ENCODE data around the gene ADAP2. TPM values are rescaled to one million over a fixed set of nuclear protein-coding genes. Genes with fewer than 3 reads are reported as not detected.

The ADAP2 gene
- total RNA-seq, 1 experiment from 2014 or later, result 1.2 TPM

DNA sequence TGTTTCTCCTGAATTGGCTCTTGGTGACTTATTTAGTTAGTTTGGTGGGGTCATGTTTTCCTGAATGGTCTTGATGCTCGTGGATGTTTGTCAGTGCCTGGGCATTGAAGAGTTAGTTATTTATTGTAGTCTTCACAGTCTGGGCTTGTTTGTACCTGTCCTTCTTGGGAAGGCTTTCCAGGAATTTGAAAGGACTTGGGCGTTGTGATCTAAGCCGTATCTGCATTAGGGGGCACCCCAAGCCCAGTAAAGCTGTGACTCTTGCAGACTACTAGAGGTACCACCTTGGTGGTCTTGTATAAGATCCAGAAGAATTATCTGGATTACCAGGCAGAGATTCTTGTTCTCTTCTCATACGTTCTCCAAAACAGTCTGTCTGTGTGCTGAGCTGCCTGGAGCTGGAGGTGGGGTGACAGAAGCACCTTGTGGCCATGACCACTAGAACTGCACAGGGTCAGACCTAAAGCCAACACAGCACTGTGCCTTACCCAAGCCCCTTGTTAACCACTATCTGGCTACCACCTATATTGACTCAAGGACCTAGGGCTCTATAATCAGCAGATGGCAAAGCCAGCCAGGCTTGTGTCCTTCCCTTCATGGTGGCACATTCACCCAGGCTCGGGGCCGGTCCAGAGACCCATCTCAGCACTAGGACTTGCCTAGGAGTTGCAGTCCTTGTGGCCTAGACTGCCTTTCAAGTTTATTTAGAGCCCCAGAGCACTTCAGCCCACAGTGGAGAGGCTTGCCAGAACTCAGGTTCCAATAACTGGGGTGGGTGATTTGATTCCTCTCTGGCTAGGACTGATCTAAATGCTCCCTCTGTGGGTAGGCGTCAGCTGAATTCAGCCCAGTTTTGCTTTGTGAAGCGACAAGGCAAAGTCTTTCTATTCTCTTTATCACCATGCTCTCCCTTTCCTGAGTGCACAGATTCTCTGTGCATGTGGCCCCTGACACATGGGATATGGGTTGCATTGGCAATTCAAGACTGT lies 60.1 kb downstream of the ADAP2 start:
- peaks cover 2% of the 10 kb centered on the region; the same call in 1 of the 2 replicates for H3K4me1 Mint-ChIP-seq
- H3K27ac Mint-ChIP-seq, result peak overlapping the region; percentile 19; the same call in 1 of the 2 replicates
- H3K4me3 Mint-ChIP-seq, result no peak overlapping the region
- ATAC-seq (no peak), DNase-seq (ENCODE audit: low spot score) (no peak)
- ChIA-PET CTCF (interaction anchor here (1.0 kb wide), 1 partner anchor 87 kb away, joined by 3 read pairs; no protein-coding TSS in a partner anchor), POLR2A (no interaction called here)
- TF ChIP-seq, protein P1, sequence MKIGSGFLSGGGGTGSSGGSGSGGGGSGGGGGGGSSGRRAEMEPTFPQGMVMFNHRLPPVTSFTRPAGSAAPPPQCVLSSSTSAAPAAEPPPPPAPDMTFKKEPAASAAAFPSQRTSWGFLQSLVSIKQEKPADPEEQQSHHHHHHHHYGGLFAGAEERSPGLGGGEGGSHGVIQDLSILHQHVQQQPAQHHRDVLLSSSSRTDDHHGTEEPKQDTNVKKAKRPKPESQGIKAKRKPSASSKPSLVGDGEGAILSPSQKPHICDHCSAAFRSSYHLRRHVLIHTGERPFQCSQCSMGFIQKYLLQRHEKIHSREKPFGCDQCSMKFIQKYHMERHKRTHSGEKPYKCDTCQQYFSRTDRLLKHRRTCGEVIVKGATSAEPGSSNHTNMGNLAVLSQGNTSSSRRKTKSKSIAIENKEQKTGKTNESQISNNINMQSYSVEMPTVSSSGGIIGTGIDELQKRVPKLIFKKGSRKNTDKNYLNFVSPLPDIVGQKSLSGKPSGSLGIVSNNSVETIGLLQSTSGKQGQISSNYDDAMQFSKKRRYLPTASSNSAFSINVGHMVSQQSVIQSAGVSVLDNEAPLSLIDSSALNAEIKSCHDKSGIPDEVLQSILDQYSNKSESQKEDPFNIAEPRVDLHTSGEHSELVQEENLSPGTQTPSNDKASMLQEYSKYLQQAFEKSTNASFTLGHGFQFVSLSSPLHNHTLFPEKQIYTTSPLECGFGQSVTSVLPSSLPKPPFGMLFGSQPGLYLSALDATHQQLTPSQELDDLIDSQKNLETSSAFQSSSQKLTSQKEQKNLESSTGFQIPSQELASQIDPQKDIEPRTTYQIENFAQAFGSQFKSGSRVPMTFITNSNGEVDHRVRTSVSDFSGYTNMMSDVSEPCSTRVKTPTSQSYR (CRISPR knock-in tag; IDR thresholded peaks at IDR 0.05), result no peak
- TF ChIP-seq, protein P2, sequence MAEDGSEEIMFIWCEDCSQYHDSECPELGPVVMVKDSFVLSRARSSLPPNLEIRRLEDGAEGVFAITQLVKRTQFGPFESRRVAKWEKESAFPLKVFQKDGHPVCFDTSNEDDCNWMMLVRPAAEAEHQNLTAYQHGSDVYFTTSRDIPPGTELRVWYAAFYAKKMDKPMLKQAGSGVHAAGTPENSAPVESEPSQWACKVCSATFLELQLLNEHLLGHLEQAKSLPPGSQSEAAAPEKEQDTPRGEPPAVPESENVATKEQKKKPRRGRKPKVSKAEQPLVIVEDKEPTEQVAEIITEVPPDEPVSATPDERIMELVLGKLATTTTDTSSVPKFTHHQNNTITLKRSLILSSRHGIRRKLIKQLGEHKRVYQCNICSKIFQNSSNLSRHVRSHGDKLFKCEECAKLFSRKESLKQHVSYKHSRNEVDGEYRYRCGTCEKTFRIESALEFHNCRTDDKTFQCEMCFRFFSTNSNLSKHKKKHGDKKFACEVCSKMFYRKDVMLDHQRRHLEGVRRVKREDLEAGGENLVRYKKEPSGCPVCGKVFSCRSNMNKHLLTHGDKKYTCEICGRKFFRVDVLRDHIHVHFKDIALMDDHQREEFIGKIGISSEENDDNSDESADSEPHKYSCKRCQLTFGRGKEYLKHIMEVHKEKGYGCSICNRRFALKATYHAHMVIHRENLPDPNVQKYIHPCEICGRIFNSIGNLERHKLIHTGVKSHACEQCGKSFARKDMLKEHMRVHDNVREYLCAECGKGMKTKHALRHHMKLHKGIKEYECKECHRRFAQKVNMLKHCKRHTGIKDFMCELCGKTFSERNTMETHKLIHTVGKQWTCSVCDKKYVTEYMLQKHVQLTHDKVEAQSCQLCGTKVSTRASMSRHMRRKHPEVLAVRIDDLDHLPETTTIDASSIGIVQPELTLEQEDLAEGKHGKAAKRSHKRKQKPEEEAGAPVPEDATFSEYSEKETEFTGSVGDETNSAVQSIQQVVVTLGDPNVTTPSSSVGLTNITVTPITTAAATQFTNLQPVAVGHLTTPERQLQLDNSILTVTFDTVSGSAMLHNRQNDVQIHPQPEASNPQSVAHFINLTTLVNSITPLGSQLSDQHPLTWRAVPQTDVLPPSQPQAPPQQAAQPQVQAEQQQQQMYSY (CRISPR knock-in tag; IDR thresholded peaks at IDR 0.05), result no peak
- TF ChIP-seq MYBL2 (CRISPR knock-in tag; IDR thresholded peaks at IDR 0.05) (no peak), TEAD1 (CRISPR knock-in tag; IDR thresholded peaks at IDR 0.05) (no peak), KAT7 (CRISPR knock-in tag; IDR thresholded peaks at IDR 0.05; ENCODE audit: borderline replicate concordance) (no peak), SOX15 (CRISPR knock-in tag; IDR thresholded peaks at IDR 0.05) (no peak), FOXJ3 (CRISPR knock-in tag; IDR thresholded peaks at IDR 0.05; ENCODE audit: borderline replicate concordance) (no peak), SMAD3 (CRISPR knock-in tag; IDR thresholded peaks at IDR 0.05; ENCODE audit: borderline replicate concordance) (no peak), SMAD4 (CRISPR knock-in tag; IDR thresholded peaks at IDR 0.05) (no peak), ZNF121 (CRISPR knock-in tag; IDR thresholded peaks at IDR 0.05) (no peak), FOXP1 (CRISPR knock-in tag; IDR thresholded peaks at IDR 0.05; ENCODE audit: borderline replicate concordance) (no peak), JUN (CRISPR knock-in tag; IDR thresholded peaks at IDR 0.05) (no peak), RELA (CRISPR knock-in tag; IDR thresholded peaks at IDR 0.05; ENCODE audit: borderline replicate concordance) (no peak), RORB (CRISPR knock-in tag; IDR thresholded peaks at IDR 0.05) (no peak)
- TF ChIP-seq, protein P3, sequence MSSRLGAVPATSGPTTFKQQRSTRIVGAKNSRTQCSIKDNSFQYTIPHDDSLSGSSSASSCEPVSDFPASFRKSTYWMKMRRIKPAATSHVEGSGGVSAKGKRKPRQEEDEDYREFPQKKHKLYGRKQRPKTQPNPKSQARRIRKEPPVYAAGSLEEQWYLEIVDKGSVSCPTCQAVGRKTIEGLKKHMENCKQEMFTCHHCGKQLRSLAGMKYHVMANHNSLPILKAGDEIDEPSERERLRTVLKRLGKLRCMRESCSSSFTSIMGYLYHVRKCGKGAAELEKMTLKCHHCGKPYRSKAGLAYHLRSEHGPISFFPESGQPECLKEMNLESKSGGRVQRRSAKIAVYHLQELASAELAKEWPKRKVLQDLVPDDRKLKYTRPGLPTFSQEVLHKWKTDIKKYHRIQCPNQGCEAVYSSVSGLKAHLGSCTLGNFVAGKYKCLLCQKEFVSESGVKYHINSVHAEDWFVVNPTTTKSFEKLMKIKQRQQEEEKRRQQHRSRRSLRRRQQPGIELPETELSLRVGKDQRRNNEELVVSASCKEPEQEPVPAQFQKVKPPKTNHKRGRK (CRISPR knock-in tag; IDR thresholded peaks at IDR 0.05; ENCODE audit: borderline replicate concordance), result no peak
- TF ChIP-seq, protein P4, sequence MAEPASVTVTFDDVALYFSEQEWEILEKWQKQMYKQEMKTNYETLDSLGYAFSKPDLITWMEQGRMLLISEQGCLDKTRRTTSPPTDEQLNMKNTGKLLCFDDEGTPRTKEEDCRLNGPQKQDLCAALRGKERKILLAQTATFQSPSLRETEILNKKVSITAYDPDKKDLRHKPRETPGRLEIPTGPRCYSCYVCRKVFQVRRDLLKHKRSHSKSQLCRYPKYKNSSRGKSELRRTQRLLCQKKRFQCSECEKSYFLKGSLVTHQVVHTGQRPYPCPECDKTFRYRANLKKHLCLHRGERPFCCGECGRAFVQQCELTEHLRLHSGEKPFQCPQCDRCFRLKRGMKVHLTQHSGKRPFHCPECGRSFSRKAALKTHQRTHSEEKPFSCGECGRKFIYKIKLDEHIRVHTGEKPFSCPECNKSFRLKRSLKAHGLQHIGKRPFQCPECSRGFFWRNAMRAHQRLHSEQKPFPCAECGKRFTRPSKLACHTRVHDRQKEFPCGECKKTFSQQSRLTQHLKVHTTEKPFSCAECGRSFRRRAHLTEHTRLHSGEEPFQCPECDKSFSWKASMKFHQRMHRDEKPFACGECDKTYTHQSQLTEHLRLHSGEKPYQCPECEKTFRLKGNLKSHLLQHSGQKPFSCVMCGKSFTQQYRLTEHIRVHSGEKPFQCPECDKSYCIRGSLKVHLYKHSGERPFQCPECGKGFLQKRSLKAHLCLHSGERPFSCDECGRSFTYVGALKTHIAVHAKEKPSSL (CRISPR knock-in tag; conservative IDR thresholded peaks at IDR 0.05), result no peak
- TF ChIP-seq, protein P5, sequence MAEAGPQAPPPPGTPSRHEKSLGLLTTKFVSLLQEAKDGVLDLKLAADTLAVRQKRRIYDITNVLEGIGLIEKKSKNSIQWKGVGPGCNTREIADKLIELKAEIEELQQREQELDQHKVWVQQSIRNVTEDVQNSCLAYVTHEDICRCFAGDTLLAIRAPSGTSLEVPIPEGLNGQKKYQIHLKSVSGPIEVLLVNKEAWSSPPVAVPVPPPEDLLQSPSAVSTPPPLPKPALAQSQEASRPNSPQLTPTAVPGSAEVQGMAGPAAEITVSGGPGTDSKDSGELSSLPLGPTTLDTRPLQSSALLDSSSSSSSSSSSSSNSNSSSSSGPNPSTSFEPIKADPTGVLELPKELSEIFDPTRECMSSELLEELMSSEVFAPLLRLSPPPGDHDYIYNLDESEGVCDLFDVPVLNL (CRISPR knock-in tag; IDR thresholded peaks at IDR 0.05; ENCODE audit: borderline replicate concordance, low read depth), result no peak
- TF ChIP-seq, protein P6, sequence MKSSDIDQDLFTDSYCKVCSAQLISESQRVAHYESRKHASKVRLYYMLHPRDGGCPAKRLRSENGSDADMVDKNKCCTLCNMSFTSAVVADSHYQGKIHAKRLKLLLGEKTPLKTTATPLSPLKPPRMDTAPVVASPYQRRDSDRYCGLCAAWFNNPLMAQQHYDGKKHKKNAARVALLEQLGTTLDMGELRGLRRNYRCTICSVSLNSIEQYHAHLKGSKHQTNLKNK (CRISPR knock-in tag; IDR thresholded peaks at IDR 0.05), result no peak
- H3K27me3 Mint-ChIP-seq (ENCODE audit: low read depth), result no peaks in the 10 kb centered on the region
- H3K36me3 Mint-ChIP-seq, result peaks cover 7% of the 10 kb centered on the region
- peaks cover 4% of the 10 kb centered on the region for H3K9me3 Mint-ChIP-seq

Data from WTC11 (cell line).